Activated T-helper 2 cell treated with anti-CD3 and anti-CD28 coated beads, Interferon-gamma antibody, Interleukin-2, Interleukin-4, amounts not matched to agents 10 μg/mL and 5 μg/mL and 100 μg/mL, durations not matched to agents 14 hours and 24 hours and 36 hours (primary cell): ENCODE results near the gene GHR. TPM values are rescaled to one million over a fixed set of nuclear protein-coding genes. Genes with fewer than 3 reads are reported as not detected.

ENCODE experiments used
- DNase-seq: peaks from one replicate; pipeline ENCODE4 v3.0.0; 2021; ENCODE audit warnings: low spot score
- H3K27ac Mint-ChIP-seq: one replicate; pipeline ENCODE4 v1.8.0; 2021; ENCODE audit warnings: mixed read lengths
- H3K27me3 Mint-ChIP-seq: one replicate; pipeline ENCODE4 v1.8.0; 2021; ENCODE audit warnings: low read depth, mixed read lengths
- H3K36me3 Mint-ChIP-seq: one replicate; pipeline ENCODE4 v1.8.0; 2021; ENCODE audit warnings: low read depth, mixed read lengths
- H3K4me1 Mint-ChIP-seq: one replicate; pipeline ENCODE4 v1.8.0; 2021; ENCODE audit warnings: low read depth, mixed read lengths
- H3K4me3 Mint-ChIP-seq: one replicate; pipeline ENCODE4 v1.8.0; 2021; ENCODE audit warnings: low read depth, mild to moderate bottlenecking, moderate library complexity, mixed read lengths
- H3K9me3 Mint-ChIP-seq: one replicate; pipeline ENCODE4 v1.8.0; 2021; ENCODE audit warnings: mixed read lengths
- intact Hi-C: fragments of 100-400 bp; cut with micrococcal nuclease; formaldehyde crosslinking; loops from one replicate; pipeline ENCODE4 v1.15.1; 2023
- total RNA-seq: library from RNA; stranded (reverse); gene quantifications from 2 replicates; pipeline ENCODE4 v1.2.3, GENCODE V29; 2022

Gene GHR
- total RNA-seq, 1 donor from 2014 or later, result not detected

- Mint-ChIP-seq H3K4me1 (no peaks in the 10 kb centered on the region), H3K27me3 (no peaks in the 10 kb centered on the region), H3K36me3 (no peaks in the 10 kb centered on the region), H3K27ac (no peak overlapping the region), H3K9me3 (no peaks in the 10 kb centered on the region), H3K4me3 (no peak overlapping the region)
- DNase-seq, result no peak
- intact Hi-C loops, result no loop called here
These were observed 60.4 kb downstream of the GHR start for GRCh38 chr5:42483472-42484154.

GRCh38 chr5:42487077-42487476, 63.8 kb downstream of the GHR start:
- Mint-ChIP-seq H3K27ac (no peak overlapping the region), H3K4me3 (no peak overlapping the region)
- DNase-seq, result no peak

GRCh38 chr5:42487821-42488220, 64.6 kb downstream of the GHR start:
- intact Hi-C loops, result no loop called here
- Mint-ChIP-seq H3K36me3 (no peaks in the 10 kb centered on the region), H3K27ac (no peak overlapping the region), H3K4me3 (no peak overlapping the region), H3K4me1 (no peaks in the 10 kb centered on the region), H3K9me3 (no peaks in the 10 kb centered on the region), H3K27me3 (no peaks in the 10 kb centered on the region)
- no peak for DNase-seq

More at GRCh38 chr5:42487077-42487476, 63.8 kb downstream of the GHR start:
- H3K36me3 Mint-ChIP-seq, result no peaks in the 10 kb centered on the region
- H3K9me3 Mint-ChIP-seq, result no peaks in the 10 kb centered on the region
- no peaks in the 10 kb centered on the region for H3K4me1 Mint-ChIP-seq
- H3K27me3 Mint-ChIP-seq, result no peaks in the 10 kb centered on the region
- intact Hi-C loops, result no loop called here

GRCh38 chr5:42490831-42491230, 67.6 kb downstream of the GHR start:
- no peaks in the 10 kb centered on the region for H3K9me3 Mint-ChIP-seq
- intact Hi-C loops, result no loop called here
- H3K27ac Mint-ChIP-seq, result no peak overlapping the region
- no peaks in the 10 kb centered on the region for H3K4me1 Mint-ChIP-seq
- no peak for DNase-seq
- H3K4me3 Mint-ChIP-seq, result no peak overlapping the region
- no peaks in the 10 kb centered on the region for H3K36me3 Mint-ChIP-seq
- no peaks in the 10 kb centered on the region for H3K27me3 Mint-ChIP-seq

GRCh38 chr5:42491699-42492098, 68.5 kb downstream of the GHR start:
- no peak for DNase-seq
- H3K27me3 Mint-ChIP-seq, result no peaks in the 10 kb centered on the region
- intact Hi-C loops, result no loop called here
- H3K4me1 Mint-ChIP-seq, result no peaks in the 10 kb centered on the region
- H3K9me3 Mint-ChIP-seq, result no peaks in the 10 kb centered on the region
- no peaks in the 10 kb centered on the region for H3K36me3 Mint-ChIP-seq
- H3K4me3 Mint-ChIP-seq, result no peak overlapping the region
- H3K27ac Mint-ChIP-seq, result no peak overlapping the region

GRCh38 chr5:42492974-42493373, 69.7 kb downstream of the GHR start:
- H3K27me3 Mint-ChIP-seq, result no peaks in the 10 kb centered on the region
- no peak for DNase-seq
- no peak overlapping the region for H3K4me3 Mint-ChIP-seq
- no peak overlapping the region for H3K27ac Mint-ChIP-seq
- H3K9me3 Mint-ChIP-seq, result no peaks in the 10 kb centered on the region
- H3K36me3 Mint-ChIP-seq, result no peaks in the 10 kb centered on the region
- H3K4me1 Mint-ChIP-seq, result no peaks in the 10 kb centered on the region
- intact Hi-C loops, result no loop called here

- no peak for DNase-seq
- intact Hi-C loops, result no loop called here
- Mint-ChIP-seq H3K27me3 (no peaks in the 10 kb centered on the region), H3K9me3 (no peaks in the 10 kb centered on the region), H3K36me3 (no peaks in the 10 kb centered on the region), H3K27ac (no peak overlapping the region), H3K4me1 (no peaks in the 10 kb centered on the region), H3K4me3 (no peak overlapping the region)
These were observed 71.2 kb downstream of the GHR start for GRCh38 chr5:42494414-42494813.

GRCh38 chr5:42495914-42496313, 72.7 kb downstream of the GHR start:
- intact Hi-C loops, result no loop called here
- no peaks in the 10 kb centered on the region for H3K4me1 Mint-ChIP-seq
- DNase-seq, result no peak
- H3K27ac Mint-ChIP-seq, result no peak overlapping the region
- H3K4me3 Mint-ChIP-seq, result no peak overlapping the region
- H3K9me3 Mint-ChIP-seq, result no peaks in the 10 kb centered on the region
- H3K27me3 Mint-ChIP-seq, result no peaks in the 10 kb centered on the region
- H3K36me3 Mint-ChIP-seq, result no peaks in the 10 kb centered on the region

- H3K4me1 Mint-ChIP-seq, result no peaks in the 10 kb centered on the region
- H3K27me3 Mint-ChIP-seq, result no peaks in the 10 kb centered on the region
- no peak overlapping the region for H3K4me3 Mint-ChIP-seq
- no peak for DNase-seq
- H3K36me3 Mint-ChIP-seq, result no peaks in the 10 kb centered on the region
- intact Hi-C loops, result no loop called here
- no peaks in the 10 kb centered on the region for H3K9me3 Mint-ChIP-seq
- H3K27ac Mint-ChIP-seq, result no peak overlapping the region
These were observed 73.3 kb downstream of the GHR start for GRCh38 chr5:42496397-42497156.

GRCh38 chr5:42498000-42498399, 74.8 kb downstream of the GHR start:
- H3K27me3 Mint-ChIP-seq, result no peaks in the 10 kb centered on the region
- no peaks in the 10 kb centered on the region for H3K36me3 Mint-ChIP-seq
- intact Hi-C loops, result no loop called here
- no peak overlapping the region for H3K27ac Mint-ChIP-seq
- no peak overlapping the region for H3K4me3 Mint-ChIP-seq
- no peaks in the 10 kb centered on the region for H3K9me3 Mint-ChIP-seq
- no peaks in the 10 kb centered on the region for H3K4me1 Mint-ChIP-seq
- DNase-seq, result no peak

GRCh38 chr5:42499016-42499415, 75.8 kb downstream of the GHR start:
- Mint-ChIP-seq H3K4me3 (no peak overlapping the region), H3K4me1 (no peaks in the 10 kb centered on the region), H3K27me3 (no peaks in the 10 kb centered on the region), H3K9me3 (no peaks in the 10 kb centered on the region), H3K27ac (no peak overlapping the region), H3K36me3 (no peaks in the 10 kb centered on the region)
- DNase-seq, result no peak
- intact Hi-C loops, result no loop called here

GRCh38 chr5:42500003-42500599, 76.9 kb downstream of the GHR start:
- Mint-ChIP-seq H3K36me3 (no peaks in the 10 kb centered on the region), H3K27me3 (no peaks in the 10 kb centered on the region), H3K4me1 (no peaks in the 10 kb centered on the region), H3K4me3 (no peak overlapping the region), H3K27ac (no peak overlapping the region), H3K9me3 (no peaks in the 10 kb centered on the region)
- DNase-seq, result no peak
- intact Hi-C loops, result no loop called here
